CD4-positive, alpha-beta memory T cell (primary cell): ENCODE measurements around the gene SMAD6. TPM values are rescaled to one million over a fixed set of nuclear protein-coding genes. Genes with fewer than 3 reads are reported as not detected.
"Not testable (repeated sequence)": the region's sequence is repeated elsewhere in the genome, so short reads cannot be mapped to it uniquely, and the experiment has no call there.

Experiments used
- CTCF ChIA-PET: fragments of 350-600 bp; sonication (Branson Sonifier 250); formaldehyde crosslinking; loops from one replicate; lab custom pipeline; 2021; ENCODE audit warnings: inconsistent platforms; ENCODE audit not compliant: partially characterized antibody; lab: Charles Lee
- POLR2A ChIA-PET: fragments of 350-600 bp; sonication (Branson Sonifier 250); formaldehyde crosslinking; loops from one replicate; lab custom pipeline; 2021; ENCODE audit not compliant: partially characterized antibody; lab: Charles Lee
- DNase-seq, 5 donors: peaks; one replicate each; pipeline versions ENCODE4 v3.0.0 to v3.0.0-alpha.2; 2020 to 2022; ENCODE audit warnings: mixed read lengths in 1 of 5
- H3K27ac ChIP-seq: one replicate; pipeline ENCODE4 v1.7.0; 2013; ENCODE audit warnings: low read depth, low read length
- H3K27me3 ChIP-seq: 2 replicates; pipeline ENCODE4 v1.7.0; 2013; ENCODE audit warnings: mild to moderate bottlenecking, low read length, moderate library complexity; ENCODE audit not compliant: insufficient read depth
- H3K36me3 ChIP-seq: 2 replicates; pipeline ENCODE4 v1.7.0; 2013; ENCODE audit warnings: mild to moderate bottlenecking, low read length, moderate library complexity; ENCODE audit not compliant: insufficient read depth
- H3K4me1 ChIP-seq: 2 replicates; pipeline ENCODE4 v1.7.0; 2013; ENCODE audit warnings: mild to moderate bottlenecking, low read length, moderate library complexity; ENCODE audit not compliant: insufficient read depth
- H3K4me3 ChIP-seq, 2 donors: one replicate each; pipeline ENCODE4 v1.7.0; 2013; ENCODE audit warnings: low read length in 2 of 2, mild to moderate bottlenecking in 1 of 2
- H3K9me3 ChIP-seq, 2 donors: one replicate each; pipeline ENCODE4 v1.7.0; 2013; ENCODE audit warnings: low read length in 2 of 2, control low read depth in 1 of 2; ENCODE audit not compliant: control insufficient read depth in 1 of 2
- H3K27ac Mint-ChIP-seq, 7 donors: one replicate each; pipeline ENCODE4 v1.8.0; 2020 to 2021; ENCODE audit warnings: mixed read lengths in 7 of 7, mild to moderate bottlenecking in 6 of 7, inconsistent platforms in 3 of 7, moderate library complexity in 3 of 7
- H3K27me3 Mint-ChIP-seq, 2 donors: one replicate each; pipeline ENCODE4 v1.8.0; 2020 to 2021; ENCODE audit warnings: mixed read lengths in 2 of 2
- H3K36me3 Mint-ChIP-seq, 2 donors: one replicate each; pipeline ENCODE4 v1.8.0; 2020 to 2021; ENCODE audit warnings: mixed read lengths in 2 of 2, inconsistent platforms in 1 of 2, mild to moderate bottlenecking in 1 of 2
- H3K4me1 Mint-ChIP-seq, 4 donors: one replicate each; pipeline ENCODE4 v1.8.0; 2020 to 2021; ENCODE audit warnings: mixed read lengths in 4 of 4, mild to moderate bottlenecking in 1 of 4
- H3K4me3 Mint-ChIP-seq, 8 donors: one replicate each; pipeline ENCODE4 v1.8.0; 2020 to 2021; ENCODE audit warnings: mixed read lengths in 8 of 8, mild to moderate bottlenecking in 7 of 8, moderate library complexity in 6 of 8, inconsistent platforms in 3 of 8
- H3K9me3 Mint-ChIP-seq, 8 donors: one replicate each; pipeline ENCODE4 v1.8.0; 2020 to 2021; ENCODE audit warnings: mixed read lengths in 8 of 8, mild to moderate bottlenecking in 5 of 8, inconsistent platforms in 3 of 8, moderate library complexity in 1 of 8
- intact Hi-C: fragments of 100-400 bp; cut with micrococcal nuclease; formaldehyde crosslinking; loops from one replicate; pipeline ENCODE4 v1.15.1; 2023
- polyA plus RNA-seq, 2 donors: library from polyadenylated mRNA; unstranded; fragments of 300-500 nt; fragmentation: Illumina TruSeq; gene quantifications; one replicate each; pipeline ENCODE4 v1.2.3, GENCODE V29; 2021
- total RNA-seq, 2 experiments: library from RNA; stranded (reverse); gene quantifications; one replicate each; pipeline ENCODE4 v1.2.3, GENCODE V29; 2021

The SMAD6 gene
- total and polyA plus RNA-seq, 4 experiments from 2014 or later, result 0.09 to 0.11 TPM; not detected in 2

DNA sequence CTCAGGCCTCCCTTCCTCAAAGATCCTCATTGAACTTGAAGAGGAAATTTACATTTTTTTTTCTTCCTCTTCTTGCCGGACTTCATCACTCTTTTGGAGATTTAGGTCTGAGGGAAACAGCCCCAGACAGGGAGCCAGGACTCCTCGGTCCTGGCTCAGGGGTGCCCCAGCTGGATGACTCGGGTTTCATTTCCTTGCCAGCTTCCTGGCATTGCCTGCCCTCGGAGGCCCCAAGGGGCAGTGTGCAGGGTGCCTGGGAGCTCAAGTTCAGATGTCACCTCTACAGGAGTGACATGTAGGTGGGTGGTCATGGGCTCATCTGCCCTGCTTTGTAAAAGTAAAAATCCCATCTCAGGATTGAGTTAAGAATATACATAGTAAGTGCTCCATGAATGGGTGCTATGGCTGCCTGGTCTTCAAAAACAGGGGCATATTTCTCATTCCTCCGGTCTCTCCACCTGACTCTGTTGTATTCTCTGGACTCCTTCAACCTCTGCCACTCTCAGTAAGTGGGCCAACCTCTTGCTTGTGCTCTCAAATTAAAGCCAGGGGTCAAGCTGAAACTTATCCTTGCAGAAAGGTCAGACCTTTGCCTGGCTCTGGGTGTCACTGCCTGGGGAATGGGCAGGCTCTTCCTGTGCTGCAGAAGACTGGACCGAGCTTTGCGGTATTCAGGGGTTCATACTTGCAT, 51.8 kb downstream of the SMAD6 start:
- no peak overlapping the region for H3K27ac Mint-ChIP-seq
- peaks cover 3% of the 10 kb centered on the region for H3K4me1 ChIP-seq
- ChIA-PET CTCF (interaction anchor here (0.6 kb wide), 1 partner anchor 188 kb away, joined by 3 read pairs; no protein-coding TSS in a partner anchor), POLR2A (no interaction called here)
- H3K36me3 ChIP-seq, result no peaks in the 10 kb centered on the region
- peaks cover 0 to 2% of the 10 kb centered on the region in 2 donors for H3K36me3 Mint-ChIP-seq
- H3K4me1 Mint-ChIP-seq, result peaks cover 2 to 13% (median 6%) of the 10 kb centered on the region in 4 donors
- intact Hi-C loops, result no loop called here
- no peak overlapping the region for H3K27ac ChIP-seq
- peaks cover 0 to 17% (median 12%) of the 10 kb centered on the region in 8 donors for H3K9me3 Mint-ChIP-seq
- peaks cover 4 to 7% of the 10 kb centered on the region in 2 donors for H3K27me3 Mint-ChIP-seq
- H3K4me3 ChIP-seq, result no peak overlapping the region
- no peak for DNase-seq
- no peak overlapping the region for H3K4me3 Mint-ChIP-seq
- H3K9me3 ChIP-seq, result no peaks in the 10 kb centered on the region
- H3K27me3 ChIP-seq, result no peaks in the 10 kb centered on the region

DNA sequence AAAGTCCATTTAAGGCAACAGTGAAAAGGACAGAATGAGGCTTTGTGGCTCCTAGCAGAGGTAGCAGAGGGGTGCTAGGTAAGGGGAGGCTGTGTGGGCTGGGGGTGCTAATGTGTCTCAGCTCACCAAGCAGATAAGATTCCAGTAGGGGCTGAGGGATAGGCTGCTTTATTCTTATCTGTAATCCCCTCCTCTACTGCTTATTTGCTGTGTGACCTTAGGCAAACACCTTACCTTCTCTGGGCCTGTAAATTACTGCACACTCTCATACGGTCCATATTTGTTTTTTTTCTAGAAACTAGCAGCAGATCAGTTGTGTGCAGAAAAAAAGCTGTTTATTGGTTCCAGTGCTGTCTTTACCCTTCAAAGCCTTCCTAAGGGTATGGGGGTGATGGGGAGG, 52.8 kb downstream of the SMAD6 start:
- ChIA-PET POLR2A (no interaction called here), CTCF (no interaction called here)
- Histone ChIP-seq H3K9me3 (no peaks in the 10 kb centered on the region), H3K4me1 (peaks cover 3% of the 10 kb centered on the region), H3K27ac (no peak overlapping the region), H3K36me3 (no peaks in the 10 kb centered on the region), H3K4me3 (no peak overlapping the region), H3K27me3 (no peaks in the 10 kb centered on the region)
- Mint-ChIP-seq H3K27me3 (peaks cover 4 to 10% of the 10 kb centered on the region in 2 donors), H3K9me3 (peaks cover 0 to 17% (median 12%) of the 10 kb centered on the region in 8 donors), H3K36me3 (peaks cover 0 to 2% of the 10 kb centered on the region in 2 donors), H3K4me3 (peak overlapping the region in 1 of 8 donors; percentile 59), H3K27ac (no peak overlapping the region), H3K4me1 (peaks cover 2 to 13% (median 6%) of the 10 kb centered on the region in 4 donors)
- intact Hi-C loops, result no loop called here
- DNase-seq, result no peak

DNA sequence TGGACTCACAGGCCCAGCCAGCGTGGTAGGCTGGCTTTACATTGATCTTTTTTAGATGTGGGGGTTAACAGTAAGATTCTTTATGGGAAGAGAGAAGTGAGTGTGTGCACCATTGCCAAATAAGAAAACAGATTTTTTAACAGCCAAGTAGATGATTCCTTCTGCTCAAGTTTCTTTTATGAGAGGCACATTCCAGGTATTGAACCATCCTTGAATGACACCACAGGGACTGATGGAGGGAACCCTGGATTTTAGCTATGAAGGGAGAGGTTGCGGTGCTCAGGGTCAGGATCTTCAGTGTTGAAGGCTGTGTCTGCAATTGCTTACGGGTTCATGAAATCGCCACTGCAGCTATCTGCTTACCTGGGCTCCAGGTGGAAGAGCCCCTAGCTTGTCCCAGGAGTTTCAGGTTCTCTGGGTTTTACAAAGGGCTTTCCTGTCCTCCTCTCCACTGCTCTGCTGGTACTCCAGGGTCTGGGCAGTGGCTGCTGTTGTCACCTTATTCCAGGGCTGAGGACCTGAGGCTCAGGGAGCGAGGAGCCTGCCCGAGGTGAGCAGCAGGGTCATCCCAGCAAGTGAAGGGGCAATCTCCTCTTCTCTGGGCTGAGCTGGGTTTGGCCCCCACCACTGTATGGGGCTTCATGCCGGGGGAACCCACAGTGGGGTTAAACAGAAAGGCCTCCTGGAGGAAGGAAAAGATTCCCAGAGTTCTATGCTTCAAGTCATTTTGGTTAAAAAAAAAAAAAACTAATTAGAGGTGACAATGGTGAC, 53.4 kb downstream of the SMAD6 start:
- ChIA-PET POLR2A (no interaction called here), CTCF (no interaction called here)
- H3K36me3 Mint-ChIP-seq, result peaks cover 0 to 2% of the 10 kb centered on the region in 2 donors

DNA sequence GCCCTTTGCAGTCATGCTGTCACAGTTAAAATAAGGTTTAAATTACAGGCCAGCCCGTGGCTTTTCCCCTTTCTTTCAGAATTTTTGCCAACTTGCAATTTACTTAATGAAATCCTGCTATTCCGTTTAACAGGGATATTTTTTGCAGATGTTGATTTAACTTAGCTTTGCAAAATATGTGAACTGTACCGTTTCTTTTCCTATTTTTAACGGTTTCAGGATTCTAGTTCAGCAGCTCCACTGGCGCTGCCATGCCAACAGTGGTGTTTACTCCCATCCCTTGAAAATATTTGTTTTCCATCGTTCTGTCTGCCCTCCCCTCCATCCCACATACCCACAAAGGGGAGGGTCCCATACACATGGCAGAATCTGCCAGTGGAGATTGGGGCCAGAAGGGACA, 54.3 kb downstream of the SMAD6 start:
- no peaks in the 10 kb centered on the region for H3K9me3 ChIP-seq
- no peaks in the 10 kb centered on the region for H3K27me3 ChIP-seq
- peaks cover 0 to 2% of the 10 kb centered on the region in 2 donors for H3K36me3 Mint-ChIP-seq
- no peak overlapping the region for H3K4me3 Mint-ChIP-seq
- H3K27me3 Mint-ChIP-seq, result peaks cover 4 to 15% of the 10 kb centered on the region in 2 donors
- ChIA-PET CTCF (no interaction called here), POLR2A (no interaction called here)
- H3K27ac Mint-ChIP-seq, result no peak overlapping the region
- intact Hi-C loops, result no loop called here
- H3K9me3 Mint-ChIP-seq, result peaks cover 0 to 17% (median 12%) of the 10 kb centered on the region in 8 donors
- H3K36me3 ChIP-seq, result no peaks in the 10 kb centered on the region
- H3K4me3 ChIP-seq, result no peak overlapping the region
- peaks cover 2 to 11% (median 6%) of the 10 kb centered on the region in 4 donors for H3K4me1 Mint-ChIP-seq
- no peak for DNase-seq
- H3K4me1 ChIP-seq, result peaks cover 3% of the 10 kb centered on the region
- H3K27ac ChIP-seq, result no peak overlapping the region

More for the DNA sequence above, 53.4 kb downstream of the SMAD6 start:
- Mint-ChIP-seq H3K27me3 (peaks cover 4 to 13% of the 10 kb centered on the region in 2 donors), H3K27ac (no peak overlapping the region), H3K4me3 (no peak overlapping the region), H3K9me3 (peaks cover 0 to 17% (median 12%) of the 10 kb centered on the region in 8 donors), H3K4me1 (peaks cover 2 to 13% (median 6%) of the 10 kb centered on the region in 4 donors)
- no peaks in the 10 kb centered on the region for H3K9me3 ChIP-seq
- H3K36me3 ChIP-seq, result no peaks in the 10 kb centered on the region
- H3K27ac ChIP-seq, result no peak overlapping the region
- no peak overlapping the region for H3K4me3 ChIP-seq
- H3K4me1 ChIP-seq, result peaks cover 3% of the 10 kb centered on the region
- no peaks in the 10 kb centered on the region for H3K27me3 ChIP-seq
- intact Hi-C loops, result no loop called here
- no peak for DNase-seq

DNA sequence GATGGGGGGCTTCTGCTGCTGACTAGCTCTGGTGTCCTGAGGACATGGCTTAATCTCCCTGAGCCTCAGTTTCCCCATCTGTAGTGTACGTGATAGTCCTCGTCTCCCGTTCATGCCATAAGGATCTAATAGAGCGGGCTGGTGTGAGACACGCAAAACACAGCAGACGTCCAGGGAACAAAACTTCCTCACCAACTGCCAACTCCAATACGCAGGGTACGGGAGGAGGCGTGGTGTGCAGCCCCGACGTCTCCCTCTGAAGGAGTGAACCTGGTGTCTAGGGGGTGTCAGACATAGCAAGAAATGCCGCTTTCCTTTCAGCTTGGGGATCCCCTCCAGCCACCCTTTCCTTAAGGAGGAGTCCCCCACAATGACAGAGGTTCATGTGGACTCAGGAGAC, 55.0 kb downstream of the SMAD6 start:
- no peak overlapping the region for H3K27ac ChIP-seq
- H3K9me3 Mint-ChIP-seq, result peaks cover 0 to 17% (median 12%) of the 10 kb centered on the region in 8 donors
- no peaks in the 10 kb centered on the region for H3K4me1 ChIP-seq
- intact Hi-C loops, result no loop called here
- ChIA-PET POLR2A (no interaction called here), CTCF (no interaction called here)
- no peaks in the 10 kb centered on the region for H3K27me3 ChIP-seq
- H3K4me1 Mint-ChIP-seq, result peaks cover 2 to 4% (median 3%) of the 10 kb centered on the region in 4 donors
- no peaks in the 10 kb centered on the region for H3K36me3 ChIP-seq
- no peak for DNase-seq
- H3K27ac Mint-ChIP-seq, result no peak overlapping the region
- H3K27me3 Mint-ChIP-seq, result peaks cover 9 to 15% of the 10 kb centered on the region in 2 donors
- H3K9me3 ChIP-seq, result no peaks in the 10 kb centered on the region
- peaks cover 0 to 2% of the 10 kb centered on the region in 2 donors for H3K36me3 Mint-ChIP-seq
- no peak overlapping the region for H3K4me3 Mint-ChIP-seq
- no peak overlapping the region for H3K4me3 ChIP-seq

DNA sequence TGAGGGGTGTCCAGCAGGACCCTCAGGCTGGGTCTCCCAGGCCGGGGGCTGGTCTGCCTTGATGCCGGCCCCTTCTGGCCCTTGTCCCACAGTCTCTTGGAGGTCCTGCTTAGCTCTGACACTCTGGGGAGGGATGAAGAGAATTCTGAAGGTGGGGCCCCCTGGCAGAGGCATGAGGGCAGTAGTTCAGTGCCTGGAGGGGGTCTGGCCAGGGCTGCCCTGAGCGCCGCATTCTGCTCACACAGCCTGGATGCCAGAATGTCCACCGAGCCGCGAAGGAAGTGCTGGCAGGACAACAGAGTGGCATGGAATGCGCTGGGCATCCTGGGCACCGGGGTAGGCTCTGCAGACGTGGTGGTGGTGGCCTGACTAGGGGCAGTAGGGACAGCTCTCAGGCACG, 55.5 kb downstream of the SMAD6 start:
- no peaks in the 10 kb centered on the region for H3K4me1 ChIP-seq
- Mint-ChIP-seq H3K27me3 (peaks cover 12 to 19% of the 10 kb centered on the region in 2 donors), H3K9me3 (peaks cover 0 to 17% (median 12%) of the 10 kb centered on the region in 8 donors), H3K36me3 (peaks cover 0 to 2% of the 10 kb centered on the region in 2 donors), H3K4me3 (no peak overlapping the region), H3K4me1 (no peaks in the 10 kb centered on the region), H3K27ac (no peak overlapping the region)
- no peak overlapping the region for H3K4me3 ChIP-seq
- no peaks in the 10 kb centered on the region for H3K36me3 ChIP-seq
- POLR2A ChIA-PET, result no interaction called here
- CTCF ChIA-PET, result no interaction called here
- H3K27me3 ChIP-seq, result no peaks in the 10 kb centered on the region
- no peaks in the 10 kb centered on the region for H3K9me3 ChIP-seq
- no peak overlapping the region for H3K27ac ChIP-seq
- no peak for DNase-seq
- intact Hi-C loops, result no loop called here

DNA sequence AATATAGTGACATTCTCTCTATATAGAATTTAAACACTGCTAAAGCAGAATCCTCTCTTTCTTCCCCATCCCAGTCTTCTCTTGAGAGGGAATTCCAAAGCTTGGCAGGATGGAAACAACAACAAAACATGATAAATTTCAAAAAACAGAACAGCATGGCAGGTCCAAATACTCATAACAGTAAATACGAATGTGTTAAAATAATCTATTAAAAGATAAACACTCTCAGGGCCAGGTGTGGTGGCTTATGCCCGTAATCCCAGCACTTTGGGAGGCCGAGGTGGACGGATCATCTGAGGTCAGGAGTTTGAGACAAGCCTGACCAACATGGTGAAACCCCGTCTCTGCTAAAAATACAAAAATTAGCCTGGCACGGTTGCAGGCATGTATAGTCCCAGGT, 56.2 kb downstream of the SMAD6 start:
- H3K9me3 ChIP-seq, H3K4me1 ChIP-seq, H3K4me3 ChIP-seq, H3K27me3 ChIP-seq, H3K27ac Mint-ChIP-seq, H3K36me3 ChIP-seq, CTCF ChIA-PET, H3K36me3 Mint-ChIP-seq, POLR2A ChIA-PET, H3K27ac ChIP-seq, intact Hi-C loops, H3K4me1 Mint-ChIP-seq, H3K4me3 Mint-ChIP-seq, DNase-seq: not testable (repeated sequence)
- peaks cover 15 to 21% of the 10 kb centered on the region in 2 donors for H3K27me3 Mint-ChIP-seq
- H3K9me3 Mint-ChIP-seq, result peaks cover 0 to 17% (median 12%) of the 10 kb centered on the region in 8 donors
